ENCODE data around the gene ALPK3. TPM values are rescaled to one million over a fixed set of nuclear protein-coding genes. Genes with fewer than 3 reads are reported as not detected.

The ALPK3 gene
- polyA plus RNA-seq, 1 donor: 92.1 TPM

GRCh38 chr15:84799511-84800187 is 17.5 kb upstream of the ALPK3 start:
- no peak for DNase-seq (ENCODE audit: low read depth)

GRCh38 chr15:84800365-84800806 is 16.8 kb upstream of the ALPK3 start:
- DNase-seq (ENCODE audit: low read depth): no peak

DNA sequence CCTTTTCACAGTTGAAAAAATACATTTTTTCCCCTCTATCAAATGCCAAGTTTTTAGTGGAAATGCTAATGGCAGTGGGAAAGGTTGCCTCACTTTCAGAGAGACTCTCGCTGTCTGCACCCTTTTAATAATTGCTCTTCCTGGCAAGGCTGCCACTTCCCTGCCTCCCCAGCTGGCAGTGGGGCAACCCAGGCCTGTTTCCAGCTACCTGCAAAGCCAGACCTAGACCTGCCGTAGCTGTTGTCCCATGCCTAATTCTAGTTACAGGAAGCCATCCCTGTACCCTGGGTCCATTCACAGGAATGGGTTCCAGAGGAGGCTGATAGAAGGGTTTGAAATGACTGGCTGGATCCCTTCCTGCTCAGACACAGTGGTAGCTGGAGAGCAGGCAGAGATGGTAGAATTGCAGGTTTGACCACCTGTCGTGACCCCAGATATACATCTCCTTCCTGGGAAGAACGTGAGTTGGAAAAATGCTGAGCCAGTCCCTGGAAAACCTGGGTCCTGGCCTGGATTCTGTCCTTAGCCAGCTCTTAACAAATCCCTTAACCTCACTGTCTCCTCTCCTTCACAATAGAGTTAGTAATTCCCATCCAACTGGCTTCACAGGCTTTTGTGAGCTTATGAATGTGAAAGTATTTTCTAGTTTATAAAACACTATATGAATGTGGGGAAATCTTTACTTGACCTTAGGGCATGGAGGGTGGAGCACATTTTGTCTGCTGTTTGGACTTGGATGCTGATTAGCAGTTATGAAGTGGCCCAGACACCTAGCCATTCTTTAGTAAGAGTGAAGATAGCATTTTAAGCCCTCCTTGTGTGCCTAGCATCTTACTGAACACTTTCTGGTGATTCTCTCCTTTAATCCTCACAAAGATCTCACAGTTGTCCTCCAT is 12.9 kb upstream of the ALPK3 start:
- DNase-seq (ENCODE audit: low read depth): no peak

- DNase-seq (ENCODE audit: low read depth): no peak
These were observed 11.9 kb upstream of the ALPK3 start for GRCh38 chr15:84805221-84805620.

GRCh38 chr15:84807228-84807627 is 9.9 kb upstream of the ALPK3 start:
- DNase-seq (ENCODE audit: low read depth): no peak

- no peak for DNase-seq (ENCODE audit: low read depth)
These were observed 6.9 kb upstream of the ALPK3 start for GRCh38 chr15:84810073-84810840.

- no peak for DNase-seq (ENCODE audit: low read depth)
These were observed 6.0 kb upstream of the ALPK3 start for GRCh38 chr15:84811151-84811550.

GRCh38 chr15:84811828-84812227 is 5.3 kb upstream of the ALPK3 start:
- no peak for DNase-seq (ENCODE audit: low read depth)

- no peak for DNase-seq (ENCODE audit: low read depth)
These were observed 4.3 kb upstream of the ALPK3 start for GRCh38 chr15:84812842-84813241.

DNA sequence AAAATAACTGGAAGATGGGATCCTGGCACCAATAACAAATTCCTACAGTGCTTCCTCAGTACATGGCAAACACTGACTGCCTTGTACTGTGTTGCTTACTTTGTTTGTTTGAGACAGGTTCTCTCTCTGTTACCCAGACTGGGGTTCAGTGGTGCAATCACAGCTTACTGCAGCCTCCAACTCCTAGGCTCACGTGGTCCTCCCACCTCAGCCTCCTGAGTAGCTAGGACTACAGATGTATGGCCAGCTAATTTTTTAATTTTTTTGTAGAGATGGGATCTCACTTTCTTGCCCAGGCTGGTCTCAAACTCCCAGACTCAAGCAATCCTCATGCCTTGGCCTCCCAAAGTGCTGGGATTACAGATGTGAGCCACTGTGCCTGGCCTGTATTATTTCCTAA is 3.7 kb upstream of the ALPK3 start:
- no peak for DNase-seq (ENCODE audit: low read depth)

DNA sequence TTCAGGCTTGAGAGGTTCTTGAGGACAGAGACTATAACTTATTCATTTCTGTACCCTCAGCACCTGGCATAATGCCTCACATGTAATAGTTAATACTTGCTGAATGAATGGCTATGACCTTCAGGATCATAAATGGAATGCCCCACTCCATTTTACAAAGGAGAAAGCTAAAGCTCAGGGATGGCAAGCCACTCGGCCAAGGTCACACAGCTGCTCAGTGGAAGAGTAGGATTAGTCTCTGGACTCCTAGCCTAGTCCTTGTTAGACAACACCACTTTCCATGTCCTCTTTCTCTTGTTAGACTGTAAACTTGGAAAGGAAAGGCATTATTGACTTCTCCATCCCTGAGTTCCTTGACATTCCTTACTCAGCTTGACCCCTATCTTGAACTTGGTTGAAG is 3.2 kb upstream of the ALPK3 start:
- DNase-seq (ENCODE audit: low read depth): no peak

- DNase-seq (ENCODE audit: low read depth): no peak
These were observed 2.2 kb upstream of the ALPK3 start for GRCh38 chr15:84814916-84815315.

DNA sequence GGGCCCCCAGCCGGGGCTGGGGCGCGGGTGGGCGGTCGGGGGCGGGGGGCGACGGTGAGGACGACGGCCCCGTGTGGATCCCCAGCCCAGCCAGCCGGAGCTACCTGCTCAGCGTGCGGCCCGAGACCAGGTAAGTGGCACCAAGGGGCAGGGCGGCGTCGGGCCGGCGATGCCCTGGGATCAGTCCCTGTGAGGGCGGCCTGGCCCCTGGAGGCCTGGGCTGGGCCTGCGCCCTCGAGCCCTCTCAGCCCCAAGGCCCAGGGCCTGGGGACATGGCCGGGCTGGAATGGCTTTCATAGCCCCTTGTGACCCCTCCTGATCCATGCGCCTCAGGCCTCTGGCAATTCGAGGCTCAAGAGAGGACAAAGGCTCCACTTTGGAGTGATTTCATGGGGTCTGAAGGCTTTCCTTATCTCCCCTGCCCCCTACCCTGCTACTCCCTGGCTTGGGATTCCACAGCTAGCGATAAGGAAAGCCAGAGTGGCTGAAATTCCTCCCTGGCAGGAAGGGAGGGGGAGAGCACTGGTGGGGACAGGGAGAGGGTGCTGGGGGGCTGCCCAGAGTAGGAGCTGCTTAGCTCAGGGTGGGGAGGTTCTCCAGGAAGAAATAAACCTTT is 418 bp downstream of the ALPK3 start:
- no peak for DNase-seq (ENCODE audit: low read depth)

GRCh38 chr15:84818261-84819131 is 1.3 kb downstream of the ALPK3 start:
- DNase-seq (ENCODE audit: low read depth): no peak

GRCh38 chr15:84819291-84819768 is 2.2 kb downstream of the ALPK3 start:
- DNase-seq (ENCODE audit: low read depth): no peak

DNA sequence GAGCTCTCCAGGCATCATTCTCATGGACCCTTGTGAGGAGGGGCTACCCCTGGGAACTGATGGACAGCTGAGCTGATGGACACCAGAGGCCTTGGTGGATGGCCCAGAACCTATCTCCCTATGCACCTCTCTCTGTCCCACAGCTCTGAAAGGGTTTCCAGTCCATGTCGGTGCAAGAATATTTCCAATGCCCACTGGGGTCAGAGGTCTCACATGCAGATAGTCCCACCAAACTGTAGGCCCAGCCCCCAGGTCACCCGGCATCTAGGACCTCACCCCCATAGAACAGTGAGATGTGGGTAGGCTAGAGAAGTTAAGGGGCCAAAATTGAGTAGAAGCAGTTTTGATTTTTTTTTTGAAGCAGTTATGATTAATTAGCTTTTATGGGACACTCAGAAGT is 2.6 kb downstream of the ALPK3 start:
- no peak for DNase-seq (ENCODE audit: low read depth)

DNA sequence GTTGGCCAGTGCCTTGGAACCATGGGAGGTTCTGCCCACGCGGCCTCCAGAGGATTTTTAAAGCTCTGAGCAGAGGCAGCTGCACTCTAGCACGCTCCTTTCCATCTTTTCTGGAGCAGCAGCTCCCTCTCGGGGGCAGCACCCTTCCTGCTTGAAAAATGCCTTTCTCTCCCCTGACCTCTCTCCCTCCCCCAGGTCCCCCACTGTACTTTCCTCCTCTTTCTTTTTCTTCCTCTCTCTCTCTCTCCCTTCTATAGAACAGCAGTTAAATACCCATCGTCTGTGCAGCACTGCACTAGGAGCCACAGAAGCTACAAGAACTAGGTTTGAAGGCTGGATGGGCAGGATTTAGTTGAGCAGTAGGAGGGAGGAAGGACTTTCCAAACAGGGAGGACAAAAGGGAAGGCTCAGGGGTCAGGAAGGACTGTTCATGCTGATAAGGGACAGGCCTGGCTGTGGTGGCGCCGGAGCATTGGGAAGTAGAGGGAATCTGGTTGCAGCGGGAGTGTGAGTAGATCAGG is 4.4 kb downstream of the ALPK3 start:
- DNase-seq (ENCODE audit: low read depth): no peak

DNA sequence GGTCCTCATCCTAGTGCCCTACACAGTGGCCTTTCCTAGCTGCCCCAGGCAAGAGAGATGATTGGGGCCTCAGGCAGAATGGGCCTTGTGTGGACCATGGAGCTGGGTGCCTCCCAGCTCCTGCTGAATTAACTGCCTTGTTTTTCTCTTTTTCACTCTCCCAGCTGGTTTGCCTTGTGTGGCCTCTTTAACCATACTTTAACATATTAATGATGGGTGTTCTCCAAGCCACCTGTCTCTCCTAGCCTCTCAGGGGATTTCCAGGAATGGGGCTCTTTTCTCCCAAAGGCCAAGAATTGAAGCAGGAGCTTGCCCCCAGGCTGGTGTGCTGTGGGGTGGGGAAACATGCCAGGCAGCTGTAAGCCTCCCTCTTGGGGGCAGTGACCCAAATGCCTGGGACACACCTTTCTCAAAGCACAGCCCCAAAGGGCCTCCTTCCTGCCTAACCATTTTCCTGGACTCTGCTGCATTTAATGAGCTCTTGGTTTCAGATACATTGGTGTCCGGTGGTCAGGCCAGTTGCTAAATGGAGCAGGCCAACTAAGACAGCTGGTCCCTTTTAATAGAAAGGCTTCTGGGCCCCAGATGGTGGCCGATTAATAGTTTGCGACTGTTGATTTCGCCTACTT is 5.6 kb downstream of the ALPK3 start:
- DNase-seq (ENCODE audit: low read depth): no peak

GRCh38 chr15:84823282-84823878 is 6.2 kb downstream of the ALPK3 start:
- DNase-seq (ENCODE audit: low read depth): no peak
